HG03342 (cell line): ENCODE results near the gene SLC6A18.
"Not testable (repeated sequence)": the region's sequence is repeated elsewhere in the genome, so short reads cannot be mapped to it uniquely, and the experiment has no call there.

Experiments
- ATAC-seq: cut with Tn5 transposase; IDR thresholded peaks from one replicate; pipeline ENCODE4 v1.9.1; 2021; ENCODE audit warnings: mild to moderate bottlenecking, moderate library complexity; ENCODE audit not compliant: unreplicated experiment

Gene SLC6A18

DNA sequence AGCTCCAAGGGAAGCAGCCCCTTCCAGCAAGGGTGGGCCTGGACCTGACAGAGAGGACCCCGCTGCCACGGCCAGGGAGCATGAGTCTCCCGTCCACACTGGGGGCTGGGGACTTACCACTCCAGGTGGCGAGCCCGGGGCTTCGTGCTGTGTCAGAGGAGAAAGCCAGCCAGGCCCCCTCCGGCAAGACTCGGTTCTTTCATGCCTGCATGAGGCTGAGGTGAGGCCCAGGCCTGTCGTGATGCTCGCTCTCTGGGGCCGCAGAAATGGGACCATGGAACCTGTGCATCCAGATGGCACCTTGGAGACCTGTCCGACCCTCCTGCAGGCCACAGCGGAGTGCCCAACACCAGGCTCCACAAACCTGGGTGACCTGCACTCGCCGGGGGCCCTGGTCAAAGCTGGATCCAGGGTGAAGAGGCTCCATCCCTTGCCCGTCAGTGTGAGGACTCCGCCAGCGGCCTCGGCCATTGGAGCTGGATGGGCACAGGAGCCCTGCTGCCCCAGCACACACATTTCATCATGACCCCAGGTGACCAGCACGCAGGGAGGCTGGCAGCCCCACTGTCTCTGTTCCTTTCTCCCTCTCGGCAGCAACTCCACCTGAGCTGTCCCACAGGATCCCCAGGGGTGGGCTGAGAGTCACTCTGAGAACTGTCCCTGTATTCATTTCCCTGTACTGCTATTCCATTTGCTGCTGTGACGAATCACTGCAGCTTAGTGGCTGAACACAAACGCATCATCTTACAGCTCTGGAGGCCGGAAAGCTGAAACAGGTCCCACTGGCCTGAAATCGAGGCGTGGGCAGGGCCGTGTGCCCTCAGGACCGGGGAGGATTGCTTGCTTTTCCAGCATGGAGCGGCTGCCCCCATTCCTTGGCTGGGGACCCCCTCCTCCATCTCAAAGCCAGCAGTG is 24.4 kb downstream of the SLC6A18 start:
- ATAC-seq, result no peak

DNA sequence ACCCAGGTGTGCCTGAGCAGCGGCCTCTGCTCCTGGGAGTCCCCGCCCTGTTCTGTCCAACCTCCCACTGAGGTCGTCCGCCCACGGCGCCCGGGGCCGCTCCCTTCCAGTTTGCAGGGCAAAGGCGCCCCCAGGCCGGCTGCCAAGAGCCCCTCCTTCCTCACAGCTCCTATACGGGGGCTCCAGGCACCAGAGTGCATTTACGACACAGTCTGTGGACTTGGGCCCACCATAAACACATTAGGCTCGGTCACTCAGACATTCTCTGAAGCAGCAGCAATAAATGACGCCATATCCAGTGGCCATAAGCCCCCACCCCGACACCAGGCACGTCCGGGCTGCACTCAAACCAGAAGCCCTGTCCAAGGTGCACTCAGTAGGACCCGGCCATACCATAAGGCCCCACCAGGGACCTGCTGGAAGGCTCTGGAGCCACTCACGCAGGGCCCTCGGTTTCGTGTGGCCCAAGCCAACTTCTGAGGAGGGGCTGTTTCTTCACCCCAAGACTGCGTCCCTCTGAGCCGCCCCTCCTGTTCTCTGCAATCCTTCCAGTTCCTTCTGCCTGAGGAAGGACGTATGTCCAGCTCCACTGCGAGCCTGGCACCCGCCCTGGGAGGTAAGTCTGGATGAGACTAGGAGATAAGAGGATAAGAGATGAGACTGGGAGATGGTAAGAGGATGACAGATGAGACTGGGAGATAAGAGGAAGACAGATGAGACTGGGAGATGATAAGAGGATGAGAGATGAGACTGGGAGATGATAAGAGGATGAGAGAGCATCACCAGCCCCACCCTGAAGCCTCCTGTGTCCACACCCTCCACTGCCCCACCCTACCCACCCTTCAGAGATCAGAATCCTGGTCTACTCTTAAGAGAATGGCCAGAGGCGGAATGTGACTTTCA is 26.7 kb downstream of the SLC6A18 start:
- ATAC-seq, result no peak

DNA sequence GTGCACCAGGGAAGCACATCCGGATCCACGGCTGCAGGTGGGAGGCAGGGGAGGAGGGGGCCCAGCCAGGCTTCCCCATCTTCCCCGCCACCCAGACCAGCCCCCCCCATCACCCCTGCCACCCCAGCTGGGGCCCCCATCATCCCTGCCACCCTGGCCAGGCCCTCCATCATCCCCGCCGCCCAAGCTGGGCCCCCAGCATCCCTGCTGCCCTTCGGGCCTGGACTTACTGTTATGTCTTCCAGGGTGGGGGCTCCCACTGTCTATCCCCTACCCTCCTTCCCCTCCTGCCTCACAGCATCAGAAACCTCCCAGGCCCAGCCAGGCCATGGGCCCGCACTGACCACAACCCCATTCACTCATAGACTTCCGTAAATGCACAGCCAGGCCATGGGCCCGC is 27.5 kb downstream of the SLC6A18 start:
- ATAC-seq, result no peak

DNA sequence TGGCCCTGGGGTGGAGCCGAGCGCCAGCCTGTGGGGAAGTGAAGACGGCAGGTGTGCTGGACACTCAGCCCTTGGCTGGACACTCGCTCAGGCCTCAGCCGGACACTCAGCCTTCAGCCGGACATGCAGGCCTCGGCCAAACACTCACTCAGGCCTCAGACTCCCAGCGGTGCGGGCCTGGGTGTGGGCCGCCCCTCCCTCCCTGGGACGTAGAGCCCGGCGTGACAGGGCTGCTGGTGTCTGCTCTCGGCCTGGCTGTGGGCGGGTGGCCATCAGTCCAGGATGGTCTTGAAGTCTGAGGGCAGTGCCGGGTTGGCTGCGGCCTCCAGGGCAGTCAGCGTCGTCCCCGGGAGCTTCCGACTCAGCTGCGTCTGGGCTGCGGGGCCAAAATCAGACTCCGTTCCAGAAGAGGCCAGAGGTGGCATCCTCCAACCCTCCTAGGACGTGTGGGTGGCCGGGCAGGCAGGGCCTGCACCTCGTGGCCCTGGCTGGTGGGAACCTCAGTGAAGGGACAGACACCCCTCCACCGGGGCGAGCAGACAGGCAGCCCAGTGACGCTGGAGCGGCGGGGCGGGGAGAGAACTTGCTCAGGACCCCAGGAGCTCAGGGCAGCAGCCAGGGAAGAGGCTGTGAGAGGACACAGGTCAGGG is 28.4 kb downstream of the SLC6A18 start:
- ATAC-seq, result no peak

DNA sequence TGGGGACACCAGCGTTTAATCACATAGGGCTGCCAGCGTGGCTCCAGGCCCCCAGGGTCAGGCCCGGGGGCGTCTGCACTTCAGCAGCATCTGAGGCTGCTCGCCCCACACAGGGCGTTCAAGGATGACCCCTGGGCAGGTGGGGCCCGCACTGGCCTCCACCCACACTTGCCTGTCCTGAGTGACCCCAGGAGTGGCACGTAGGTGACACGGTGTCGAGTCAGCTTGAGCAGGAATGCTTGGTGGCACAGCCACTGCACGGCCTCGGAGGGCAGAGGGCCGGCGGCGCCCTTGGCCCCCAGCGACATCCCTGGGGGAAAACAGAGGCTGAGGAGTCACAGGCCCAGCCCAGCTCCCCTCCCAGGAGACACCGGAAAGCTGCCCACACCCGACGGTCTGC is 29.0 kb downstream of the SLC6A18 start:
- no peak for ATAC-seq

DNA sequence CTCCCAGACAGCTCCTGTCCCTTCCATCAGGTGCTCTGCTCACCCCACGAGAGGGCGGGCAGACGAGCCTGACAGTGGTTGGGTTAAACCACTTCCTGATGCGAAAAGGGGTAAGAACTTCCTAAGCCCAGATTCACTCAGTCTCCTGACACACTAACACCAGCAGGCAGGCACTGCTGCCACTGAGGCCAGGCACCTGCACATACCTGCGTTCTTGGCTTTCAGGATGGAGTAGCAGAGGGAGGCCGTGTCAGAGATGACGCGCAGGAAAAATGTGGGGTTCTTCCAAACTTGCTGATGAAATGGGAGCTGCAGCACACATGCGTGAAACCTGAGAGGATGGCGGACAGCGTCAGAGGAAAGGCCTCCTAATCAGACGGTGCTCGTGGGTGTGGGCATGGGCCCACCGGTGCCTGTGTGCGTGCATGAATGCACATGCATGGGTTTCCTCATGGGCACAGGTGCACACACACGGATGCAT is 29.9 kb downstream of the SLC6A18 start:
- ATAC-seq, result no peak

DNA sequence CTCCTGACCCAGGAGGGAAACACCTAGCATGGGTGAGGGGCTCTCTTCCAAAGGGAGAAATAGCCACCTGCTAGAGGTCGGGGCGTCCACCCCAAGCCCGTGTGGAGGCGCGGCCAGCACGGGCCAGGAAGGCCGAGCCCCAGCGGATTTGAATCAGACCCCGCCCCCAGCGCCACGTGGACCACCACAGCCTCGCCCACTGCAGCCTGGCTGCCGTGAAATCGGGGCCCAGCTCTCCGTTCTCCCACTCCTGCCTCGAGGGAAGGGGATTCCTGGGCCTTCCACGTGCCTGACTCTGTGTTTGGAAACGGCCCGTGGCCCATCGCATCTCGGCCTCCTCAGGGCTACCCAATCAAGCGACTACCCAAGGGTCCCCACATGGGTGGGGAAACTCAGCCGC is 31.6 kb downstream of the SLC6A18 start:
- no peak for ATAC-seq

DNA sequence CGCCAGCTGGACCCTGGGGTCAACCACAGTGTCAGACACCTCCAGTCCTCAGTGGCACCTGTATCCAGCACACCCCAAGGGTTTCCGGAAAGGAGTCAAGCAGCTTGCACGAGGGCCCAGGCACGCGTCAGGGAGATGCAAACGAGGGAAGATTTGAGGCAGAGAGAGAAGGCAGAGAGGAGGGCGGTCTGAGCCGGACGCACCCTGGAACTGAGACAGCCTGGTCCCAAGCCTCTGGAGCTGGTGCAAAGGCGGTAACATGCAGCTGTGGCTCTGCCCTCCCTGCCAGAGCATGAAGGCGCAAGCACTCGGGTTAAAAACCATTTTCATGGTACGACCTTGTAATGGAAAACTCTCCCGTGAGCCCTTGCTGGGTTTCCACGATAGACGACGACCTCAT is 32.2 kb downstream of the SLC6A18 start:
- no peak for ATAC-seq

DNA sequence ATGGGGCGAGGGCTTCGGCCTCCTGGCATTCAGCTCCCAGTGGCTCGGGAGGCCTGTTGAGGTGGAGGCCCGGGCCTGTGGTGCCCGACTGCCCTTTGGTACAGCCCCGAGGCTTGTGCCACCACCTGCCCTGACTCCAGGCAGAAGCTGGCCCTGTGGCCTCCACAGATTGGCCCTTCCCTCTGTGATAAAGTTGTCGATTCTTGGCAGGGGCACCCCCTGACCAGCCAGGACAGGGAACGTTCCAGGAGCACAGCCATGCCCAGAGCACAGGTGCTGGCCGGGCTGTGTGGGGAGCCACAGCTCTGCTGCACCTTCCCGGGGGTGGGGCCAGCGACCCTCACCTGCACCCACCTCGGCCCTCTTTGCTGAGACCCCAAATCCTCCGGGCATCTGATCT is 32.7 kb downstream of the SLC6A18 start:
- ATAC-seq, result no peak

DNA sequence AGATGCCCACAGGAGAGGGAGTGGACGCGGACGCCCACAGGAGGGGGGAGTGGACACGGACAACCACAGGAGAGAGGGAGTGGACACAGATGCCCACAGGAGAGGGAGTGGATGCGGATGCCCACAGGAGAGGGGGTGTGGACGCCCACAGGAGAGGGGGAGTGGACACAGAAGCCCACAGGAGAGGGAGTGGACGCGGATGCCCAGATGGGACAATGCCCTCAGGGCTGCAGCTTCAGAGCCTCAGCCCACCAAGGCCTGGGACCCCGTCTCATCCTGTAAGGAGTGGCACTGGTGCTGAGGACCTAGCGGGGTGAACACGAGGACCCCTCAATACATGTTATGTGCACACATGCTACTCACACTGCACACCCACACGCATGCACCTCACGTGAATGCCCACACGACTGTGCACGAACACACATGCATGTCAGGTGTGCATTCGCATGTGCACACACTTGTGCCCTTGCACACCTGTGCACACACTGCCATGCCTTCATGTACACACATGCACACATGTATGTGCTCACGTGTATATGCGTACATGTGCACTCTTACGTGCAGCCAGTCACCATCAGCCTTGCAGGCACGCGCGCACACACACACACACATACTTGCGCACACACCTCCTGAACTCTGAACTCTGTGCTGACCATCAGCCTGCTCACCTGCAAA is 34.8 kb downstream of the SLC6A18 start:
- ATAC-seq, result no peak

DNA sequence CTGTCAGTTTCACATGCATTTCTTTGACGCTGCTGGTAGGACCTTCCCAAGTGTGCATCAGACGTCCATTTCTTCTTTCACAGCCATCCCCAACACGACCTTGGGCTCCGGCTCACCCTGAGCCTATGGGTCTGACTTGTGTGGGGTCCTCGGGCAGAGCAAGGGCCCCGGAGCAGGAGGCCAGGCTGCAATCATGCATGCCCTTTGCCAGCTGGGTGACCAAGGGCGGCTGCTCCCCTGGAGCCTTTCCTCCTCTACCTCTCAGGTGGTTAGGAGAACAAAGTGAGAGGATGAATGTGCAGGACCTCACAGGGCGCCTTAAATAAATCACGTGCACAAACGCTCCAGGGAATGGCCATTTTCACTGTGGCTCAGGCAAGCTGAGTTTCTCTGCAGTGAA is 36.5 kb downstream of the SLC6A18 start:
- ATAC-seq, result no peak

DNA sequence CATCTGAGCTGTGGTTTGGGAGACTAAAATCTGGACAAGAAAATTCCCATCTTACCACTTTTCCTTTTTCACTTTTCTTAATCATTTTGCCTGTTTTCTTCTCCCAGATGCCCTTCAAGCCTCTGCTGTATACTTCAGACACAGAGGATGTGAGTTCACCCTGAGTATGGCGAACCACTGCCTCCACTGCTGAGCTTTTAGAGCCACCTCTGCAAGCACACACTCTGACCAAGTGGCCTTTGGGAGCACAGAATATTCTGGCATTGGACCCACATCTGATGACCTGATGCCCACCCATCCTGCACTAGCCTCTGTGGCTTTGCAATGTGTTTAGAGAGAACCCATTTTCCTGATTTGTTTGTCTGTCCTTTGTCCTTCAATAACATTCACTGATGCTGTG is 37.2 kb downstream of the SLC6A18 start:
- no peak for ATAC-seq

DNA sequence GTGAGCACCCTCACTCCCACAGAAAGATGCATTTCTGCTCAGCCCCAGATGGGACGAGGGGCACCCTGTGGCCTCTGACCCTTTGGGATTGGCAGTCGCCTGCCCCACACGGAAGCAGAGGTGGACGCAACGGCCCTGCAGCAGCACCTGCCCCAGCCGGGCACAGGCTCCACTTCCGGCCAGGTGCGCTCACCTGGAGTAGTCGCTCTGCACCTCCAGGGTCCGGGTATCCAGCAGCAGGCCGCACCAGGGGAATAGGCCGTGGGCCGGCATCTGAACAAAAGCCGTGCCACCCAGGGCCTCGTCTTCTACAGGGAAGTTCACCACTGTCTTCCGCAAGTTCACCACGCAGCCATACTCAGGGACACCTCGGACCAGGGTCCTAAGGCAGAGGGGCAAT is 39.0 kb downstream of the SLC6A18 start:
- no peak for ATAC-seq

DNA sequence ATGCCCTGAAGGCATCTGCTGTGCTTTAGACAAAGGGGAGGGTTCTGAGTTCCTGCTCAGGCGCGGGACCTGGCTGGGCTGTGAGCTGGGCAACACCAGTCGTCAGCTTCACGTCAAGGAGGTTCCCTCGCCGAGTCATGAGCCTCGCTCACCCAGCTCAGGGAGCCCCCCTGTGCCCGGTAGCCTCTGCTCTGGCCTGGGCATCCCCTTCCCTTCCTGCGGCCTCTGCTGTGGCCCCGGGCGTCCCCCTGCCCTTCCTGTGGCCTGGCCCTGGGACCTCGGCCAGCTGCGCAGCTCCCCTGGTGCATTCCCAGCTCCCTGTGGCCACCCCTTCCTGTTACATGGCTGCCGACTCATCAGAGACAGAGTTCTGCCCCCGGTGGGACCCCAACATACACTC is 39.8 kb downstream of the SLC6A18 start:
- no peak for ATAC-seq

DNA sequence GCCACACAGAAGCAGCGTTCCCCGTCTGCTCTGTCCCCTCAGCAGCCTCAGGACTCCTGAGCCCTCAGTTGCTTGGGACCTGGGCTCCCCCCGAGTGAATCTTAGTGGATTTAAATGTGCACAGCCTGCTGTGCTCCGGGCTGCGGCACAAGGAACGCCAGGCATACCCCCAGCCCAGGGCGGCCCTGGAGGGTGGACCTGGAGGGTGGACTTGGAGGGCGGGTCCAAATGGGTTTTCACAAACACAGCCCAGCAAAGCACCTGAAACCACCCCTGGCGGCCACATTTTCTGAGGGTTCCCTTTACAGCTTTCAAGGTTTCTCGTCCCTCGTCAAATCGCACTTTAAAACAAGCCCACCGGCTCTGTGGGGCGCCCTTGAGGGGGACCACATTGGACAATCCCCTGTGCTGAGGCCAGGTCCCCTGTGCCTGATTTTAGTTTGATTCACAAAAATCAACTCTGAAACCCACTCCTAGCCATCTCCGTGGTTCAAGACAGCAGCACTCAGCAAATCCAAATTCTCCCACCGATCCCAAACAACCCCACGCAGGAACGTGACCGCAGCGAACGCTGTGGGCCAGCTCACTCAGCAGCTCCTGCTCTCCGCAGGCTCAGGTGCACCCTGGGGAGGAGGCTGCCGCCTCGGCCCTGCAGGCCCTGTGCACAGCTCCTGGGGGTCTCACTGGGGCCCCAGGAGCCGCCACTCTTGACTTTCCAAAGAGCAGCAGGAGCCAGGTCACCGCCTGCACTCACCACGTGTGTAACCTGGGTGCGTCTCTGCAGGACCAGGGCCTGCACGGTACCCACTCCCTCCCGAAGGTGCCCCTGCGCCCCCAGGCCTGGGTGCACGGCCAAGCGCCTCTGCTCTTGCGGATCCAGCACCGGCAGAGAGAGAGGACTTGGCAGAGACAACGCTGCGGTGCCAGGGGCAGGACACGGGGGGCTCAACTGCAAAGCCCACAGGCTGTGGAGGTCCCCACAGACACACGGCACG is 40.6 kb downstream of the SLC6A18 start:
- ATAC-seq, result no peak

DNA sequence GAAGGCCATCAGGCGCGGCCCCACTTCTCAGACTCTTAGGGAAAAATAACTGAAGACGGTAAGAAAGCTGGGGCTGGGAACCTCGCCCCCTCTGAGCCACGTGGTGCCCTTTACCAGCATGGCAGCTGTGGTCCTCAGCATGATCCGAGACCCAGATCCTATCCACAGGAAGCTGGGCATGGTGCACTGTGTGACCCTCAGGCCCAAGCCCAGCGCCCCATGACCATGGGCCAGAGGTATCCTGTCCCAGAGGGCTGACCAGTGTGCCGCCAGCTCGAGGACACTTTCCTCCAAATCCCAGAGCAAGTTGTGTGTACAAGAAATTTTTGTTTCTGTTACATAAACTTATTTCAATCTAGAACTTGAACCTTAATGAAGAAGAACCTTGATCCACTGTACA is 41.6 kb downstream of the SLC6A18 start:
- ATAC-seq, result no peak

DNA sequence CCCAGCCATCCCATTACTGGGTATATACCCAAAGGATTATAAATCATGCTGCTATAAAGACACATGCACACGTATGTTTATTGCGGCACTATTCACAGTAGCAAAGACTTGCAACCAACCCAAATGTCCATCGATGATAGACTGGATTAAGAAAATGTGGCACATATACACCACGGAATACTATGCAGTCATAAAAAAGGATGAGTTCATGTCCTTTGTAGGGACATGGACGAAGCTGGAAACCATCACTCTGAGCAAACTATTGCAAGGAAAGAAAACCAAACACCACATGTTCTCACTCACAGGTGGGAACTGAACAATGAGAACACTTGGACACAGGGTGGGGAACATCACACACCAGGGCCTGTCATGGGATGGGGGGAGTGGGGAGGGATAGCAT is 42.3 kb downstream of the SLC6A18 start:
- not testable (repeated sequence) for ATAC-seq

DNA sequence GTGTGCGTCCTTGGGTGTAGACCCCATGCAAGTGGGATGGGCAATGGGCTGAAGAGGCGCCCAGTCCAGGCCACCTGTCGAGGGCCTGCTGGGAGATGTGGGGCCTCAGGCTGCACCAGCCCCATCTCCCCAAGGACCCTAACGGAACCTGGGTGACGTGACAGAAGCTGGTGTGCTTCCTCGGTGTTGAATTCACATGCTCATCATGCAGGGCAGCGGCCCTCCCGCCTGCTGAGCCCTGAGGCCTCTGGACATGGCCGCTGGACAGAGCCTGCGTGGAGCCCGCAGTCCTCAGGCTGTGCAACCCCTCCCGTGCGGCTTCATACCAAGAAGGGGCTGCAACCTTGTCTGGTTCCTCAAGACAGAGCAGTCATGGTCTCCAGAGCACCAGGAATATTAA is 42.9 kb downstream of the SLC6A18 start:
- ATAC-seq, result no peak

DNA sequence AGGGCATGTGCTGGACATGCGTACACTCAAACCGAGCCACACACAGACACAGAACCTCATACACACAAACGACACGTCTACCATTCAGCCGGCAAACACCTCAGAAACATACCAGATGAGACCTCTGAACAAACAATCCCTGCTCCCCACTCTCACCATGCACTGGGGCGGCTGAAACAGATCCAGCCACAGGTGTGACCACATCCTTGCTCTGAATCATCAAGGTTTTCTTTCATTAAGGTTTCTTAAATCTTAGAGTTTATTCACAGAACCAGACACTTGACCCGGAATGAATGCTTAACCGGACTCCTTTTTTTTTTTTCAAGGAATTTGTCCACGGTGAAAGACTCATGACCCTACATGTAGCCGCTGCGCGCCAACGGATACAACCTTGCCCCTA is 43.5 kb downstream of the SLC6A18 start:
- no peak for ATAC-seq

DNA sequence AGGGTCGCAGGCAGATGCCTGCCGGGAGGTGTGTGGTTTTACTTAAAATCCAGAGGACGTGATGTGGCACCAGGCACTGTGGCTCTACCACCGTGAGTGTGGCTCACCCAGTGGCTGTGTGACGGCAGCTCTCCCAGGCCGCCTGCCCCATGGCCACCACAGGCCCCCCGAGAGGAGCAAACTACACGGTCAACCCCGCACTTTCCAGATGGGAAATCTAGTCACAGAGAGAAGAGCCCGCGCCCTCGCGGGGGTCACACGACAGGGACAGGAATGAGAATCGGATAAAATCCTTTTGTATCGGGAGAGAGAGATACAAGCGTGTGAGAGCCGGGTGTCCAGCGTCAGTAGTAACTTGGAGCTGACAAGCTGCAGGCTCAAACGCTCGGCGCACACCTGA is 45.2 kb downstream of the SLC6A18 start:
- no peak for ATAC-seq
